Smooth muscle cell (in vitro differentiated cells): ENCODE data around the gene SLC25A46. TPM values are rescaled to one million over a fixed set of nuclear protein-coding genes. Genes with fewer than 3 reads are reported as not detected.

Experiments
- DNase-seq: peaks from one replicate; lab custom pipeline; 2025; ENCODE audit not compliant: unreplicated experiment; lab: John Stamatoyannopoulos, UW
- H2AFZ ChIP-seq: fragments of 200-600 bp; sonication (generic); 2 replicates; pipeline ENCODE4 v1.6.0; 2016; ENCODE audit warnings: antibody characterized with exemption, low read depth, mild to moderate bottlenecking
- H3F3A ChIP-seq: fragments of 200-600 bp; sonication (generic); 2 replicates; pipeline ENCODE4 v1.6.0; 2017; ENCODE audit warnings: antibody characterized with exemption, low read depth
- H3K27ac ChIP-seq: fragments of 200-600 bp; sonication (generic); 2 replicates; pipeline ENCODE4 v1.5.1; 2016; ENCODE audit warnings: low read depth, mild to moderate bottlenecking
- H3K27me3 ChIP-seq: fragments of 200-600 bp; sonication (generic); 2 replicates; pipeline ENCODE4 v1.6.1; 2016; ENCODE audit warnings: low read depth, mild to moderate bottlenecking
- H3K36me3 ChIP-seq: fragments of 200-600 bp; sonication (generic); 2 replicates; pipeline ENCODE4 v1.5.1; 2016; ENCODE audit warnings: low read depth
- H3K4me1 ChIP-seq: fragments of 200-600 bp; sonication (generic); 2 replicates; pipeline ENCODE4 v1.5.1; 2016; ENCODE audit warnings: low read depth
- H3K4me2 ChIP-seq: fragments of 200-600 bp; sonication (generic); 2 replicates; pipeline ENCODE4 v1.6.0; 2016; ENCODE audit warnings: mild to moderate bottlenecking
- H3K4me3 ChIP-seq: fragments of 200-600 bp; sonication (generic); 2 replicates; pipeline ENCODE4 v1.5.1; 2016; ENCODE audit warnings: mild to moderate bottlenecking
- H3K79me2 ChIP-seq: fragments of 200-600 bp; sonication (generic); 2 replicates; pipeline ENCODE4 v1.6.0; 2016; ENCODE audit warnings: low read depth, mild to moderate bottlenecking
- H3K9ac ChIP-seq: fragments of 200-600 bp; sonication (generic); 2 replicates; pipeline ENCODE4 v1.6.0; 2016; ENCODE audit warnings: low read depth
- H3K9me3 ChIP-seq: fragments of 200-600 bp; sonication (generic); replicated peaks from 2 replicates; pipeline ENCODE4 v1.5.1; 2016; ENCODE audit warnings: low read depth
- H4K20me1 ChIP-seq: fragments of 200-600 bp; sonication (generic); 2 replicates; pipeline ENCODE4 v1.6.0; 2016; ENCODE audit warnings: low read depth
- CTCF ChIP-seq: fragments of 200-600 bp; sonication (generic); IDR thresholded peaks from 2 replicates; pipeline ENCODE4 v1.5.1; 2017; ENCODE audit warnings: borderline replicate concordance, mild to moderate bottlenecking, antibody characterized with exemption; ENCODE audit not compliant: insufficient read depth, poor library complexity, severe bottlenecking
- WGBS: methylation state at CpG from one replicate; pipeline ENCODE4 v1.1.7; 2016; ENCODE audit warnings: low lambda C conversion rate; 5-methylcytosine and 5-hydroxymethylcytosine counted together
- polyA plus RNA-seq: library from polyadenylated mRNA; unstranded; fragments of >200 nt; fragmentation: Nextera tagmentation; extraction: Ambion mirVana; gene quantifications from 2 replicates; pipeline ENCODE4 v1.2.1, GENCODE V29; 2016
- total RNA-seq: library from RNA; depleted of rRNA; stranded (reverse); fragments of >200 nt; gene quantifications from 2 replicates; pipeline ENCODE4 v1.2.3, GENCODE V29; 2014

SLC25A46 gene
- total and polyA plus RNA-seq, 2 experiments from 2014 or later, result 22.4 to 58.3 TPM

- Histone ChIP-seq H3K79me2 (no peaks in the 10 kb centered on the region), H3K9ac (no peak overlapping the region), H3F3A (no peaks in the 10 kb centered on the region), H3K9me3 (no peaks in the 10 kb centered on the region), H3K27ac (no peak overlapping the region), H3K4me2 (no peak overlapping the region), H3K4me1 (no peaks in the 10 kb centered on the region), H3K27me3 (no peaks in the 10 kb centered on the region), H2AFZ (no peak overlapping the region), H3K36me3 (no peaks in the 10 kb centered on the region), H4K20me1 (no peaks in the 10 kb centered on the region), H3K4me3 (no peak overlapping the region)
- whole genome bisulfite sequencing, result 78% methylated on average over 4 of the region's 4 CpGs
- no peak for DNase-seq
- TF ChIP-seq CTCF, result no peak
Measured at GRCh38 chr5:110768138-110768860, 29.5 kb downstream of the SLC25A46 start.

DNA sequence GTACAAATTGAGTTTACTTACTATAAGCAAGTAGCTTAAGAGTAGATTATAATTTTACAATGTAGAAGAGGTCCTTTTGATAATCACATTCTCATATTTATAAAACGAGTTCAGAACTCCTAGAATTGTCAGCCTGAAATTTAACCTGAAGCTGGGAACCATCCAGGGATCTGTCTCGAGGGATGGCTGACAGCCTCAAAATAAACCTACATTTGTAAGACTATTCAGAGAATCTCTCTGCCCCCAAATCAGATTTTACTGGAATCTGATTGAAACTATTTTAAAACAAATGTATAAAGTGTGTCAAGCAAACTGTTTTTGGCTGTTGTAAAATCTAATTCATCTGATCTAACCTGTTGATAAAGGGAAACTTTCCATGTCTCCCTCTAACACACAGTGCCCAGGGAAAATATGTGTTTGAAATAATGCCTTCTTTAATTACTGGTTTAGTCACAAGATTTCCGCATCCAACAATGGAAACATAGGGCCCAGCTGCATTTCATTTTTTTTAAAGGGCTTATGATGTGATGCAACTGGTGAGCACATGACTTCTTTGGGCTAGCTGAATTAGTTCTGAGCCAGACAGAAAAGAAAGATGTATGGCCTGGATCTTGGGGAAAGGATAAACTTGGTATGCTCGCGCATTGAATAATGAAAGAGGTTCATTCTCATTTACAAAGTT is 30.3 kb downstream of the SLC25A46 start:
- Histone ChIP-seq H3K36me3 (no peaks in the 10 kb centered on the region), H3F3A (no peaks in the 10 kb centered on the region), H3K27ac (no peak overlapping the region), H3K4me2 (no peak overlapping the region), H3K9me3 (no peaks in the 10 kb centered on the region), H3K4me1 (no peaks in the 10 kb centered on the region), H3K4me3 (no peak overlapping the region), H2AFZ (no peak overlapping the region), H3K9ac (no peak overlapping the region), H4K20me1 (no peaks in the 10 kb centered on the region), H3K27me3 (no peaks in the 10 kb centered on the region), H3K79me2 (no peaks in the 10 kb centered on the region)
- DNase-seq, result no peak
- TF ChIP-seq CTCF, result no peak
- 76% methylated on average over 5 of the region's 5 CpGs for WGBS

DNA sequence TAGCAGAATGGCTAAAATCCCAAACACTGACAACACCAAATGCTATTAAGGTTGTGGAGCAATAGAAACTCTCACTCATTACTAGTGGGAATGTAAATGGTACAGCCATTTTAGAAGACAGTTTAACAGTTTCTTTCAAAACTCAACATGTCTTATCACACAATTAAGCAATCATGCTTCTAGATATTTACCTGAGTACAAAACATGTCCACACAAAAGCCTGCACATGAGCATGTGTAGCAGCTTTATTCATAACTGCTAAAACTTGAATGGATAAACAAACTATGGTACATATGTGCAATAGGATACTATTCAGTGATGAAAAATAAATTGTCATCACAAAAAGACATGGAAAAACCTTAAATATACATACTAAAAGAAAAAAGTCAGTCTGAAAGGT is 31.5 kb downstream of the SLC25A46 start:
- H3K36me3 ChIP-seq, result no peaks in the 10 kb centered on the region
- H3K4me2 ChIP-seq, result no peak overlapping the region
- H3K9ac ChIP-seq, result no peak overlapping the region
- H3K79me2 ChIP-seq, result no peaks in the 10 kb centered on the region
- no peaks in the 10 kb centered on the region for H3F3A ChIP-seq
- no peak overlapping the region for H3K4me3 ChIP-seq
- H2AFZ ChIP-seq, result no peak overlapping the region
- H4K20me1 ChIP-seq, result no peaks in the 10 kb centered on the region
- no peak overlapping the region for H3K27ac ChIP-seq
- no peak for DNase-seq
- H3K27me3 ChIP-seq, result no peaks in the 10 kb centered on the region
- H3K4me1 ChIP-seq, result no peaks in the 10 kb centered on the region
- no peaks in the 10 kb centered on the region for H3K9me3 ChIP-seq
- TF ChIP-seq CTCF, result no peak

- H3K4me2 ChIP-seq, result no peak overlapping the region
- no peak overlapping the region for H3K9ac ChIP-seq
- TF ChIP-seq CTCF, result no peak
- H3K27me3 ChIP-seq, result no peaks in the 10 kb centered on the region
- no peak for DNase-seq
- H3K4me1 ChIP-seq, result no peaks in the 10 kb centered on the region
- H3K4me3 ChIP-seq, result no peak overlapping the region
- H2AFZ ChIP-seq, result no peak overlapping the region
- no peaks in the 10 kb centered on the region for H3K79me2 ChIP-seq
- no peaks in the 10 kb centered on the region for H3K36me3 ChIP-seq
- H3K27ac ChIP-seq, result no peak overlapping the region
- H4K20me1 ChIP-seq, result no peaks in the 10 kb centered on the region
- H3F3A ChIP-seq, result no peaks in the 10 kb centered on the region
- no peaks in the 10 kb centered on the region for H3K9me3 ChIP-seq
Measured at GRCh38 chr5:110784901-110785300, 46.1 kb downstream of the SLC25A46 start.
